LNCaP clone FGC (cell line): Measurements from ENCODE around the gene RAP1GAP2.

Source experiments
- DNase-seq: peaks from one replicate; pipeline ENCODE4 v3.0.0-alpha.2; 2011; ENCODE audit warnings: low read depth
- H3K4me3 ChIP-seq: 2 replicates; pipeline ENCODE4 v1.5.1; 2011; ENCODE audit warnings: mild to moderate bottlenecking, low read depth, low read length, control low read depth
- TF ChIP-seq, protein P1 (sequence below): IDR thresholded peaks from 2 replicates; pipeline ENCODE4 v1.5.1; 2012; ENCODE audit warnings: mild to moderate bottlenecking; ENCODE audit not compliant: control insufficient read depth, insufficient read depth; ENCODE audit errors: extremely low read depth

The RAP1GAP2 gene

DNA sequence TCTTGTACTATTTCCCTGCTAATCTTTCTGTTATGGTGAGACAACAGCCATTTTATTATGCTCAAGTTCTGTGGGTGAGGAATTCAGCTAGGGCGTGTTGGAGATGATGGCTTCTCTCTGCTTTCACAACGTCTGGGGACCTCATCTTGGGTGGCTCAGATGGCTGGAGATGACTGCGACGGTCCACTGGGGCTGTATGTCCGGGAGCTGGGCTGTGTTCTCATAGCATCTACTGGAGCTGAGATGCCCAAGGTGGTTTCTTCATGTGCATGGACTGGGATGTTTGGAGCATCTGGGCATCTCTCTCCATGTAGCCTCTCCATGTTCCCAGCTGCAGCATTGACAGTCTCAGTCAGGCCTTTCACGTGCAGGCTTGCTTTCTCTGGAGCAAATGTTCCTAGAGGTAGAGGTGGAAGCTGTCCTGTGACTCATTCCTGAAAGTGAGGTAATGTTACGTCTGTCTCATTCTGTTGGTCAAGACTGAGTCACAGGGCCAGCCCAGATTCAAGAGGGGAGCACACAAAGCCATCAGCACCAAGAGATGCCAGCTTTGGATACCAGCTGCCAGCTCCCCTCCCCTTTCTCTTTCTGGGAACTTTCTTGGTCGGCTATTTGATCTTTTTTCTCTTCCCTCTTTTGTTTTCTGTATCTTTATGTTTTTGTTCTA is 96.2 kb downstream of the RAP1GAP2 start:
- no peak for DNase-seq

DNA sequence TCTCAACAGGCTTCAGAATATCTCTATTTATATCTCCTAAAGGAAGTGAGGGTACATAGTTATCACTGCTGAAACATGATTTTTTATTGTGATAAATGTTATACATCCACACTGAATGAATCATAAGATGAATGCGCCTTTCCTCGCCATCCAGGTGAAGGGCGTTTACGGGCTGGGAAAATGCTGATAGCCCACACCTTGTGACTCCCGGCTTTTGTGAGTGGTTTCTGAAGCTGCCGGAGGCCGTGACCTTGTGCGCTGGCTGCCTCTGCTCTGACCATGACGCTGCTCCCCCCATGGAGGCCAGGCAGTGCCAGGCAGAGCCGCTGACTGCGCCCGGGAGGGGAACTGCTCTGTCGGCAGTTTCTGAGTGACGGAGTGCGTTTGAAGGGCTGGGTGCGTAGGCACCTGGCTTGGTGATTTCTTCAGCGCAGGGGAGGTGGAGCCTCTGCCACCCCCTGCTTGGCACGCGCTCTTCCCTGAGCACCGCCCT is 97.2 kb downstream of the RAP1GAP2 start:
- no peak overlapping the region for H3K4me3 ChIP-seq
- TF ChIP-seq, protein P1, sequence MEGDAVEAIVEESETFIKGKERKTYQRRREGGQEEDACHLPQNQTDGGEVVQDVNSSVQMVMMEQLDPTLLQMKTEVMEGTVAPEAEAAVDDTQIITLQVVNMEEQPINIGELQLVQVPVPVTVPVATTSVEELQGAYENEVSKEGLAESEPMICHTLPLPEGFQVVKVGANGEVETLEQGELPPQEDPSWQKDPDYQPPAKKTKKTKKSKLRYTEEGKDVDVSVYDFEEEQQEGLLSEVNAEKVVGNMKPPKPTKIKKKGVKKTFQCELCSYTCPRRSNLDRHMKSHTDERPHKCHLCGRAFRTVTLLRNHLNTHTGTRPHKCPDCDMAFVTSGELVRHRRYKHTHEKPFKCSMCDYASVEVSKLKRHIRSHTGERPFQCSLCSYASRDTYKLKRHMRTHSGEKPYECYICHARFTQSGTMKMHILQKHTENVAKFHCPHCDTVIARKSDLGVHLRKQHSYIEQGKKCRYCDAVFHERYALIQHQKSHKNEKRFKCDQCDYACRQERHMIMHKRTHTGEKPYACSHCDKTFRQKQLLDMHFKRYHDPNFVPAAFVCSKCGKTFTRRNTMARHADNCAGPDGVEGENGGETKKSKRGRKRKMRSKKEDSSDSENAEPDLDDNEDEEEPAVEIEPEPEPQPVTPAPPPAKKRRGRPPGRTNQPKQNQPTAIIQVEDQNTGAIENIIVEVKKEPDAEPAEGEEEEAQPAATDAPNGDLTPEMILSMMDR, result no peak
- DNase-seq, result no peak

More for the DNA sequence above, 96.2 kb downstream of the RAP1GAP2 start:
- TF ChIP-seq, protein P1, result no peak
- no peak overlapping the region for H3K4me3 ChIP-seq

DNA sequence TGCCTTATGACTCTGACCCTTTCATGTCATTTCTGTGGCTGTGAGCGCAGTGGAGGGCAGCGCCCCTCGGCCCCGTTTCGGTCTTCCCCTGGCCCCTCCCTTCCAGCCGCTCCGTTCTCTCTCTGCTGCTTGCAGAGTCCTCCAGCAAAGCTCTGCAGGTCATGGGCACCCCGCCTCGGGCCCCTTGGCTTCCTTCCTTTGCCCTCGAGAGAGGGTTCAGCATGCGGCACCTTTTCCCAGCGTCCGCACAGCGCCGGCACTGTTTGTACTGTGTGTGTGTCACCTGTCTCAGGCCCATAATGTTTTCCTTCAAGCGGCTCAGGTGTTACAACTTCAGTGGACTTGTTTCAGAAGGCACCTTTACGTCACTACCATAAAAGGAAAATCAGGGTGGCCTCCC is 98.5 kb downstream of the RAP1GAP2 start:
- no peak for DNase-seq
- TF ChIP-seq, protein P1, result no peak
- no peak overlapping the region for H3K4me3 ChIP-seq

DNA sequence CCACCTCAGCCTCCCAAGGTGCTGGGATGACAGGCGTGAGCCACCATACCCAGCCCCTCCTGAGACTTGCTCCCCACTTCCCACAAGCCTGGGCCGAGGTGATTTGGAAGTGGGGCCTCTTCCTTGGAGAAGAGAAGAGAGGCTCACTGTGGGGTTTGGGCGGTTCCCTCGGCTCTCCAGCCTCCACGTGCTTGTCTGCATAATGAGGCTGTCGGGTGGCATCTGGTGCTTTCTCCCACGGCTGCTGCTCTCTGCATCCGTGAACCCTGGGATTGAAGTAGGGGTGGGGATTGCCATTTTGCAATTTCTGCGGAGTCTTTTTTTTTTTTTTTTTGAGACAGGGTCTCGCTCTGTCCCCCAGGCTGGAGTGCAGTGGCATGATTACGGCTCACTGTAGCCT is 101.4 kb downstream of the RAP1GAP2 start:
- no peak overlapping the region for H3K4me3 ChIP-seq
- no peak for DNase-seq
- TF ChIP-seq, protein P1, result no peak

DNA sequence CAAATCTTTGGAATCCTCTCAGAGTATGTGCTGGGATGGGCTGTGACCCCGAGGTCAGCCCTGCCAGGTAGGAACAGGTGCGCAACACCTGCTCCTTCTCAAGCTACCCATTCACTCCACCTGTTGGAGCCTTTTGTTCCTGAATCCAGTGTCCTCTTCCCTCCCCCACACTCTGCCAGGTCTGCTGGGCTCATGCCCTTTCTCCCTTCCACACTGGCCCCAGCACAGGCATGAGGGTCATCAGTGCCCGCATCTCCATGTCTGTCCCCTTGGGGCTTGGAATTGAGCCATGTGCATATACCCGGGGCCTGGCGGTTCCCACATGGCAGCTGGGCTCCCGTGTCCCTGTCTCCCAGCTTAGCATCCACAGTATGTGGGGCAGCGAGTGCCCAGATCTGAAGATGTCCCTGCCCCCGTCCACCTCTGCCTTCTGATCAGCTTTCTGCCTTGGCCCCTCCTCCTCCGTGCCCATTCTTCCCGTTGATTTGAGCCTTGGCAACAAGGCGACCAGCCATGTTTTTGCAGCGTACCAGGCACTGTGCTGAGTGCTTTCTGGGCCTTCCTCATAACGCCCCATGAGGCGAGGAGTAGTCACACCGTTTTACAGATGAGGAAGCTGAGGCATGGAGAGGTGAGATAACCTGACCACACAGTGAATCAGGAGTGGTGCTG is 102.2 kb downstream of the RAP1GAP2 start:
- TF ChIP-seq, protein P1, result no peak
- DNase-seq, result no peak
- no peak overlapping the region for H3K4me3 ChIP-seq

DNA sequence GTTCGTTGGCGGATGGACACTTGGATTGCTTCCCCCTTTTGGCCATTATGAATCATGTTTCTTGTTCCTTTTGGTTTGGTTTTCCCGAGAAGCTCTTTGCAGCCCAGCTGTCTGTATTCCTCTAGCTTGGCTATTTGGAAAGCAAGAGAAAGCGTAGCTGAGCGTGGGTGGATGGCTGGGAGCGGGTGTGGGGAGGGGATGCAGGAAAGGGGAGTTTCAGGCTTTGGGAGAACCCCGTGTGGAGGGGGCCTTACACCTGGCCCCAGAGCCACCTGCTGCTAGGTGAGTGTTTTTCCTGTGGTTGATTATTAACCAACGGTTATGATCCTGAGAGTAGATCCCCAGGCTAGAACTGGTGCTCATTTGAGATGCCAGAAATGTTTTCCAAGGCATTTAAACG is 103.7 kb downstream of the RAP1GAP2 start:
- DNase-seq, result no peak
- no peak overlapping the region for H3K4me3 ChIP-seq
- TF ChIP-seq, protein P1, result no peak
